K562 (cell line): ENCODE data around the gene CSF1R. TPM values are rescaled to one million over a fixed set of nuclear protein-coding genes. Genes with fewer than 3 reads are reported as not detected.
A peak's percentile ranks its signal among the peaks of the same experiment; 100 is the strongest.

ENCODE experiments used
- ATAC-seq: fragments of 200-7000 bp; cut with Tn5 transposase; 3 replicates; pipeline ENCODE4 v1.9.1; 2020; ENCODE audit warnings: moderate library complexity
- BruUV-seq: library from RNA; stranded (reverse); fragments of 400-500 nt; replicated peaks from 2 replicates; lab custom pipeline; 2021; lab: Mats Ljungman, UMichigan
- CTCF ChIA-PET: fragments of 300-600 bp; formaldehyde crosslinking; extraction: SDS; loops from one replicate; lab custom pipeline; 2021; ENCODE audit warnings: low intra/inter-chr PET ratio; lab: Yijun Ruan, JAX
- POLR2A ChIA-PET: fragments of 300-600, 350-650 bp; sonication (Branson Sonifier 250); formaldehyde crosslinking; extraction: SDS; loops from one replicate; lab custom pipeline; 2021; ENCODE audit warnings: antibody characterized with exemption, inconsistent platforms; lab: Yijun Ruan, JAX
- DNase-seq, 4 experiments: peaks; one replicate each; pipeline versions ENCODE4 v3.0.0 to v3.0.0-alpha.2; 2011 to 2018; ENCODE audit warnings: low spot score in 3 of 4, mixed read lengths in 3 of 4; ENCODE audit errors: extremely low read depth in 1 of 4
- FAIRE-seq: peaks from 2 replicates; lab custom pipeline; 2011; peaks lifted over from hg19 to GRCh38; lab: Jason Lieb, UNC
- H2AFZ ChIP-seq: 2 replicates; pipeline ENCODE4 v1.6.0; 2011; ENCODE audit warnings: low read depth, low read length, control low read depth, inconsistent platforms
- H3K27ac ChIP-seq: fragments of 200-600 bp; 3 replicates; pipeline ENCODE4 v1.8.0; 2011; ENCODE audit warnings: low read depth, mild to moderate bottlenecking, control low read depth, inconsistent platforms, low read length, moderate library complexity, mixed read lengths; ENCODE audit errors: extremely low read depth
- H3K27me3 ChIP-seq, 2 experiments: fragments of 300-600 bp in 1 of 2; 2 replicates in 1 of 2; 3 replicates in 1 of 2; pipeline versions ENCODE4 v1.6.0 to v1.8.0; 2011; ENCODE audit warnings: inconsistent platforms in 2 of 2, low read length in 2 of 2, mild to moderate bottlenecking in 1 of 2, mixed read lengths in 1 of 2, moderate library complexity in 1 of 2; ENCODE audit not compliant: control insufficient read depth in 2 of 2, insufficient read depth in 2 of 2
- H3K36me3 ChIP-seq: fragments of 300-600 bp; 3 replicates; pipeline ENCODE4 v1.8.0; 2011; ENCODE audit warnings: mild to moderate bottlenecking, low read length, inconsistent platforms; ENCODE audit not compliant: control insufficient read depth, insufficient read depth
- H3K4me1 ChIP-seq, 2 experiments: fragments of 200-600 bp in 1 of 2; replicated peaks in 1 of 2; 2 replicates in 1 of 2; 3 replicates in 1 of 2; pipeline versions ENCODE4 v1.5.1 to v1.8.0; 2011; ENCODE audit warnings: inconsistent platforms in 2 of 2, low read length in 2 of 2, mild to moderate bottlenecking in 1 of 2, mixed read lengths in 1 of 2, moderate library complexity in 1 of 2; ENCODE audit not compliant: control insufficient read depth in 2 of 2, insufficient read depth in 2 of 2
- H3K4me2 ChIP-seq: 2 replicates; pipeline ENCODE4 v1.6.1; 2011; ENCODE audit warnings: low read length, control low read depth, inconsistent platforms, mixed read lengths; ENCODE audit not compliant: insufficient read depth
- H3K4me3 ChIP-seq: fragments of 200-600 bp; sonication (generic), shearing (Covaris generic); 2 replicates; pipeline ENCODE4 v1.5.1; 2016; ENCODE audit warnings: control low read depth, inconsistent platforms
- H3K79me2 ChIP-seq: fragments of 200-600 bp; 3 replicates; pipeline ENCODE4 v1.8.0; 2011; ENCODE audit warnings: low read length, inconsistent platforms; ENCODE audit not compliant: control insufficient read depth, insufficient read depth
- H3K9ac ChIP-seq, 2 experiments: 2 replicates each; pipeline versions ENCODE4 v1.6.0 to v1.6.1; 2011; ENCODE audit warnings: low read depth in 2 of 2, low read length in 2 of 2, control low read depth in 1 of 2, inconsistent platforms in 1 of 2, mild to moderate bottlenecking in 1 of 2, mixed read lengths in 1 of 2; ENCODE audit not compliant: insufficient read depth in 1 of 2
- H3K9me1 ChIP-seq: one replicate; pipeline ENCODE4 v1.6.0; 2011; ENCODE audit warnings: inconsistent platforms, mild to moderate bottlenecking, low read length, moderate library complexity; ENCODE audit not compliant: control insufficient read depth, insufficient read depth
- H3K9me3 ChIP-seq: replicated peaks from 2 replicates; pipeline ENCODE4 v1.5.1; 2011; ENCODE audit warnings: low read depth, low read length, inconsistent platforms; ENCODE audit not compliant: control insufficient read depth, insufficient read depth
- H4K20me1 ChIP-seq: replicated peaks from 2 replicates; pipeline ENCODE4 v1.6.1; 2011; ENCODE audit warnings: low read length, inconsistent platforms, mixed read lengths; ENCODE audit not compliant: control insufficient read depth, insufficient read depth
- STAT6 ChIP-seq: sonication (generic); formaldehyde crosslinking; IDR thresholded peaks from 2 replicates; pipeline ENCODE4 v1.8.1; 2023; ENCODE audit warnings: mild to moderate bottlenecking, missing genetic modification reagents
- ZNF175 ChIP-seq: fragments of 200-800 bp; sonication (Bioruptor generic); IDR thresholded peaks from 2 replicates; pipeline ENCODE4 v1.6.1; 2016; ENCODE audit warnings: low read depth, mild to moderate bottlenecking, missing genetic modification characterization, missing compliant biosample characterization
- WGBS: fragments of 100-300 bp; shearing (Covaris generic); methylation state at CpG from one replicate; pipeline ENCODE4 v1.1.6; 2016; ENCODE audit warnings: low coverage, mixed read lengths; ENCODE audit not compliant: insufficient coverage; ENCODE audit errors: missing lambda C conversion rate; 5-methylcytosine and 5-hydroxymethylcytosine counted together
- in situ Hi-C: fragments of 300-500 bp; cut with MboI; formaldehyde crosslinking; loops from 4 replicates; pipeline ENCODE4 v1.15.0; 2018; ENCODE audit warnings: inconsistent platforms, mixed read lengths
- intact Hi-C: fragments of 100-400 bp; cut with micrococcal nuclease; formaldehyde crosslinking; loops from 2 replicates; pipeline ENCODE4 v1.14.2; 2022
- polyA plus RNA-seq, 8 experiments: library from polyadenylated mRNA; depleted of rRNA in 4 of 8; stranded (reverse) in 5 of 8; unstranded in 3 of 8; fragments of >200 nt; fragmentation: Nextera tagmentation in 2 of 8; fragmentation: Illumina TruSeq in 1 of 8; extraction: Ambion mirVana in 2 of 8; extraction: Trizol in 1 of 8; gene quantifications; 2 replicates each; pipeline versions ENCODE4 v1.2.1 to v1.2.3, GENCODE V29; 2011 to 2014; ENCODE audit warnings: inconsistent platforms in 1 of 8, missing spikeins in 1 of 8
- total RNA-seq, 7 experiments: library from RNA; depleted of rRNA in 6 of 7; stranded (reverse); fragments of >200 nt in 6 of 7; fragmentation: Illumina TruSeq in 2 of 7; extraction: Trizol in 2 of 7; gene quantifications; 2 replicates each; pipeline versions ENCODE4 v1.2.1 to v1.2.3, GENCODE V29; 2011 to 2021; ENCODE audit warnings: low replicate concordance in 1 of 7

CSF1R gene
- total and polyA plus RNA-seq, 9 of the 15 experiments (the other 6 are each of a cell fraction or from before 2014, with no cell fraction given) = 0.03 to 0.64 (median 0.20) TPM; not detected in 6

DNA sequence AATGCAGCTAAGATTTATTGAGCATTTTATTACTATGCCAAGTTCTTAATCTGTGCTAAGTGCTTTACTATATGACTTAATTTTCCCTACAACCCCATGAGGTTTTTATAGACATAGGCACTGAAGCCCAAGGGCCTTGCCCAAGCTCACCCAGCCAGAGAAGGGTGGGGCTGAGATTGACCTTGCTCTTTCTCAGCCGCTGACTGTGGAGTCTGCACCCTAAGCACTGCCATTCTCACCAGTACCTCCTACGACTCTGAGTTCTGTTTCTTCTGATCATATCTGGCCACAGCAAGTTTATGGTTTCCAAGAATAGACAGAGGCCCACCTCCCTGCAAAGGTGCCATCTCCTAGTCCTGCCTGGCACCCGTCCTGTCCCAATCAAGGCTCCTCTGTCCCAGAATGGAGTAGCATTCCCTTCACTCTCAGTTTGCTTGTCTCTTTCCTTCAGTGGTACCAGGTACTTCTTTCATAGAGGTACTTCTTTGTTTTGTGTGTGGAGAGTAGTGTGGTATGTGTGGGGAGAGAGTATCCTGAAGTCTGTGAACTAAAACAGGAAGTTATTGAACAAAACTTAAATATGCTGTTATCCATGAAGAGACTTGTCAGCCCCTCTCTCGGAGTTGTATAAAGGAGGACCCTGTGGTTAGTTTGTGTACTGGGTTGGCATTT lies 42.6 kb downstream of the CSF1R start:
- Histone ChIP-seq H3K4me2 (no peak overlapping the region), H2AFZ (no peak overlapping the region), H3K79me2 (no peaks in the 10 kb centered on the region), H3K36me3 (peaks cover 91% of the 10 kb centered on the region), H3K9me1 (peaks cover 3% of the 10 kb centered on the region), H3K27me3 (no peaks in the 10 kb centered on the region), H3K27ac (0 out of 3 replicates have a peak overlapping the region, but pooled peaks have one; percentile 3), H3K4me1 (peaks cover 4 to 17% of the 10 kb centered on the region in 2 experiments; a peak in 4 of 5 replicates), H3K4me3 (no peak overlapping the region), H4K20me1 (no peaks in the 10 kb centered on the region), H3K9ac (peak overlapping the region in 1 of 2 experiments; percentile 60; a peak in 1 of 4 replicates), H3K9me3 (no peaks in the 10 kb centered on the region)
- no TSS peak for BruUV-seq
- ATAC-seq = peak; percentile 37; the same call in 2 of the 3 replicates
- in situ Hi-C loops (no loop called here), intact Hi-C loops (no loop called here)
- TF ChIP-seq ZNF175 (CRISPR knock-in tag) (0 out of 2 replicates have a peak, but pooled peaks have one; percentile 23), STAT6 (CRISPR knock-in tag) (no peak)
- WGBS = 32% methylated on average over 4 of the region's 4 CpGs
- CTCF ChIA-PET = no interaction called here
- POLR2A ChIA-PET = interaction anchor here (1.1 kb wide), 1 partner anchor 16 kb away, joined by 4 read pairs; no protein-coding TSS in a partner anchor
- no peak for FAIRE-seq
- DNase-seq = no peak
